Muscle of back (tissue), 11 donors: ENCODE results near the gene VMA21. TPM values are rescaled to one million over a fixed set of nuclear protein-coding genes. Genes with fewer than 3 reads are reported as not detected.

Experiments
- DNase-seq, 3 donors: peaks; one replicate each; pipeline versions ENCODE4 v3.0.0 to v3.0.0-alpha.2; 2013
- polyA plus RNA-seq, 10 donors: library from polyadenylated mRNA; unstranded; fragments of 120-200 nt; gene quantifications; one replicate each; pipeline ENCODE4 v1.2.1, GENCODE V29; 2013; ENCODE audit not compliant: insufficient read length in 10 of 10

The VMA21 gene
- polyA plus RNA-seq, 10 donors, result 13.7 to 23.0 (median 17.6) TPM

- no peak for DNase-seq
Observed at GRCh38 chrX:151458824-151459223, 61.8 kb downstream of the VMA21 start.

Other genes starting within 250 kb of the VMA21 start
- not detected for gene GPR50, start 220.6 kb upstream of the VMA21 start, polyA plus RNA-seq
- gene PASD1, start 166.5 kb downstream of the VMA21 start, polyA plus RNA-seq, result under 1 TPM in 4 of 10 donors, not detected in 6; 0.04 to 0.12 (median 0.07) TPM